Right lobe of liver (tissue), 4 donors: ENCODE data around the gene IL34.

ENCODE experiments used
- POLR2A ChIP-seq: fragments of 450-650 bp; IDR thresholded peaks from one replicate; pipeline ENCODE4 v1.6.1; 2017; ENCODE audit warnings: antibody characterized with exemption, mild to moderate bottlenecking
- TF ChIP-seq, protein P1 (sequence below), 4 donors: fragments of 200-600 bp in 3 of 4; fragments of 450-650 bp in 1 of 4; IDR thresholded peaks; one replicate each; pipeline versions ENCODE4 v1.5.1 to v1.8.0; 2016 to 2022; ENCODE audit warnings: antibody characterized with exemption in 4 of 4, mild to moderate bottlenecking in 2 of 4
- donor health status: DM: no; HTN: no; CAD: no.
- donor health status: DM: no; HTN: no; CAD: no.
- donor health status: DM: no; HTN: yes; CAD: no.

DNA sequence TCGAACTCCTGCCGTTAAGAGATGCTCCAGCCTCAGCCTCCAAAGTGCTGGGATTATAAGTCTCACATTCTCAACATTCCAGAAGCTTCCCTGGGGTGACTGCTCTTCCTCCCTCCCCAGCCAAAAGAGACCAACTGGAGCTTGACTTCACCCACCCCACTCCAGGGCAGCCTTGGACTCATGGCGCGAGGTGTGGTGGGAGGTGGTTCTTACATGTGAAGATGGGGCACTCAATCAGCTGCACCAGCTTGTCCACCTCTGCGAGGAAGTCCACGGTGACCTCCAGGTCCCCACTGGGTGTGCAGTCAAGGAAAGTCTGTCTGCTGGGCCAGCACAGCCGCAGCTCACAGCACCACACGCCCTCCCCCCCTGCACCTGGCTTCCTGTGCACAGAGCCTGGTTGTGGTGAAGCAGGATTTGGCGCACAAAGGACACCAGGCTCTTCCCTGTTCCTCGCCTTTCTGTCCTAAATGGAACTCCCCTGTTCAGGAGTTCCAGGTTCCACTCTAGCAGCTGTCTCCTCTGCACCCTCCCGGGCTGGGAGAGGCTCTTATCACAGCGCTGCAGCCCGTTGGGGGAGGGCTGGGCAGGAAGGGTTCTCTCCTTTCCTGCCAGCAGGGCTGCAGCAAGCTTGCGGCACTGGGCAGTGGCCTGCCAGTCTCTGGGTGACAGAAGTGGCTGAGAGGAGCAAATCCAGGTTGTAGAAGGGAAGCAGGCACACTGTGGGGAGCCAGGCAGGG is 49.1 kb downstream of the IL34 start:
- no peak for TF ChIP-seq POLR2A
- TF ChIP-seq, protein P1, sequence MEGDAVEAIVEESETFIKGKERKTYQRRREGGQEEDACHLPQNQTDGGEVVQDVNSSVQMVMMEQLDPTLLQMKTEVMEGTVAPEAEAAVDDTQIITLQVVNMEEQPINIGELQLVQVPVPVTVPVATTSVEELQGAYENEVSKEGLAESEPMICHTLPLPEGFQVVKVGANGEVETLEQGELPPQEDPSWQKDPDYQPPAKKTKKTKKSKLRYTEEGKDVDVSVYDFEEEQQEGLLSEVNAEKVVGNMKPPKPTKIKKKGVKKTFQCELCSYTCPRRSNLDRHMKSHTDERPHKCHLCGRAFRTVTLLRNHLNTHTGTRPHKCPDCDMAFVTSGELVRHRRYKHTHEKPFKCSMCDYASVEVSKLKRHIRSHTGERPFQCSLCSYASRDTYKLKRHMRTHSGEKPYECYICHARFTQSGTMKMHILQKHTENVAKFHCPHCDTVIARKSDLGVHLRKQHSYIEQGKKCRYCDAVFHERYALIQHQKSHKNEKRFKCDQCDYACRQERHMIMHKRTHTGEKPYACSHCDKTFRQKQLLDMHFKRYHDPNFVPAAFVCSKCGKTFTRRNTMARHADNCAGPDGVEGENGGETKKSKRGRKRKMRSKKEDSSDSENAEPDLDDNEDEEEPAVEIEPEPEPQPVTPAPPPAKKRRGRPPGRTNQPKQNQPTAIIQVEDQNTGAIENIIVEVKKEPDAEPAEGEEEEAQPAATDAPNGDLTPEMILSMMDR (IDR thresholded peaks at IDR 0.05): peak in 2 of 4 donors; percentile 10 to 31
